Amygdala (tissue), 56 donors: ENCODE results near the gene LNPK.
"Not testable (repeated sequence)": the region's sequence is repeated elsewhere in the genome, so short reads cannot be mapped to it uniquely, and the experiment has no call there.

Experiments used
- DNase-seq, 56 donors: peaks; one replicate each; lab custom pipeline; 2025; lab: John Stamatoyannopoulos, UW

The LNPK gene

DNA sequence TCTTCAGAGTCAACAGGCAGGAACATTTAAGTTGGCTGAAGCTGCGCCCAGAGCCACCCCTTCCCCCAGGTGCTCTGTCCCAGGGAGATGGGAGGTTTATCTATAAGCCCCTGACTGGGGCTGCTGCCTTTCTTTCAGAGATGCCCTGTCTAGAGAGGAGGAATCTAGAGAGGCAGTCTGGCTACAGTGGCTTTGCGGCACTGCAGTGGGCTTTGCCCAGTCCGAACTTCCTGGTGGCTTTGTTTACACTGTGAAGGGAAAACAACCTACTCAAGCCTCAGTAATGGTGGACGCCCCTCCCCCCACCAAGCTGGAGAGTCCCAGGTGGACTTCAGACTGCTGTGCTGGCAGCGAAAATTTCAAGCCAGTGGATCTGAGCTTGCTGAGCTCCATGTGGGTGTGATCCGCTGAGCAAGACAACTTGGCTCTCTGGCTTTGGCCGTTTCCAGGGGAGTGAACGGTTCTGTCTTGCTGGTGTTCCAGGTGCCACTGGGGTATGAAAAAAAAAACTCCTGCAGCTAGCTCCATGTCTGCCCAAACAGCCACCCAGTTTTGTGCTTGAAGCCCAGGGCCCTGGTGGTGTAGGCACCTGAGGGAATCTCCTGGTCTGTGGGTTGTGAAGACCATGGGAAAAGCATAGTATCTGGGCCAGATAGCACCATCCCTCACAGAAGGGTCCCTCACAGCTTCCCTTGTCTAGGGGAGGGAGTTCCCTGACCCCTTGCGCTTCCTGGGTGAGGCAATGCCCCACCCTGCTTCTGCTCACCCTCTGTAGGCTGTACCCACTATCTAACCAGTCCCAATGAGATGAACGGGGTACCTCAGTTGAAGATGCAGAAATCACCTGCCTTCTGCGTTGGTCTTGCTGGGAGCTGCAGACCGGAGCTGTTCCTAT, 88.0 kb downstream of the LNPK start:
- DNase-seq = not testable (repeated sequence)

DNA sequence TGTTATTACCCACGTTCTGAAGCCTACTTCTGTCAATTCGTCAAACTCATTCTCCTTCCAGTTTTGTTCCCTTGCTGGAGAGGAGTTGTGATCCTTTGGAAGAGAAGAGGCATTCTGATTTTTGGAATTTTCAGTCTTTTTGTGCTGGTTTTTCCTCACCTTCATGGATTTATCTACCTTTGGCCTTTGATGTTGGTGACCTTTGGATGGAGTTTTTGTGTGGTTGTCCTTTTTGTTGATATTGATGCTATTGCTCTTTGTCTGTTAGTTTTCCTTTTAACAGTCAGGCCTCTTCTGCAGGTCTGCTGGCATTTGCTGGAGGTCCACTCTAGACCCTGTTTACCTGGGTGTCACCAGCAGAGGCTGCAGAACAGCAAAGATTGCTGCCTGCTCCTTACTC, 88.8 kb downstream of the LNPK start:
- DNase-seq = not testable (repeated sequence)

DNA sequence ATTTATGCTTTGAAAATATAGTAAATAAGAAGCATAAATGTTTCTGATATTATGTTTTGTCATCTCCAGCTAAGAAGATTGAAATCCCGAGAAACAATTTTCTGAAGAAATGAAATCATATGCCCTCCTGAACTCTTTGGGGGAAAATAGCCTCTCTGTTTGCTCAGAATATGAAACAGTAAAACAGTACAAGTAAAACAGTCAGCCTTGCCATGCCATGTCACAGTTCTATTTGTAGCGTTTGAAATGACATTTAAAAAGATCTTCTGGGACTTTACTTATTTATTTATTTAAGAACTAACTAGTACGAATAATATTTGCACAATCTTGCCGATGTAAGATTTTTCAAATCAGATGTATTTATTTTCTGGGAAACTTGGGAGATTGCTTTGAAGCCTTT, 98.0 kb downstream of the LNPK start:
- no peak for DNase-seq

DNA sequence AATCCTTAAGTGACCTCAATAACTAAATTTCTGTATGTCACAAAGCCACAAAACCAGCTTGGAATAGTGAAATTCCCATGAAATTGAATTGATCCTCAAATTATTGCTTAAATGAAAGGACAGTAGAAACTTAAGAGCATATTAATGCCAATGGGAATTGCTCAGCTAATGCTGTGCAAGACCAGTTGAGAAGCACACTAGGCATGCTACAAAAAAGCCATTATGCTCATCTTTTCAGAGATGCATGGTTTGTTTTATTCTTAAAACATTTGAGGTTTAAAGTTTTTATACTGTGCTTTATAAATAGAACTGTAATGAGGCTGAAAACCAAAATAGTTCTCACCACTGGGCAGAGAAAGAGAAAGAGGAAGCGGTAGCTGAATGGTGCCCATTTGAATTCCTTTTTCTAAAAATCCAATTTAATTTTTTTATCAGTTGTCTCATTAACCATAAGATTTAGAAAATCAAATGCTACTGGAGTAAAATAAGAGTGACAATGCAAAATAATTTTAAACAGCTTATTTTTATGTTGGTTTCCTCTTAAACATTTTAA, 98.6 kb downstream of the LNPK start:
- no peak for DNase-seq

DNA sequence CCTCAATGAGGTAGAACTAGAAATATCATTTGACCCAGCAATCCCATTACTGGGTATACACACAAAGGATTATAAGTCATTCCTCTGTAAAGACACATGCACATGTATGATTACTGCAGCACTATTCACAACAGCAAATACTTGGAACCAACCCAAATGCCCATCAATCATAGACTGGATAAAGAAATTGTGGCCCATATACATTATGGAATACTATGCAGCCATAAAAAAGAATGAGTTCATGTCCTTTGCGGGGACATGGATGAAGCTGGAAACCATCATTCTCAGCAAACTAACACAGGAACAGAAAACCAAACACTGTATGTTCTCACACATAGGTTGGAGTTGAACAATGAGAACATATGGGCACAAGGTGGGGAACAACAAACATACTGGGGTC, 106.1 kb downstream of the LNPK start:
- not testable (repeated sequence) for DNase-seq

DNA sequence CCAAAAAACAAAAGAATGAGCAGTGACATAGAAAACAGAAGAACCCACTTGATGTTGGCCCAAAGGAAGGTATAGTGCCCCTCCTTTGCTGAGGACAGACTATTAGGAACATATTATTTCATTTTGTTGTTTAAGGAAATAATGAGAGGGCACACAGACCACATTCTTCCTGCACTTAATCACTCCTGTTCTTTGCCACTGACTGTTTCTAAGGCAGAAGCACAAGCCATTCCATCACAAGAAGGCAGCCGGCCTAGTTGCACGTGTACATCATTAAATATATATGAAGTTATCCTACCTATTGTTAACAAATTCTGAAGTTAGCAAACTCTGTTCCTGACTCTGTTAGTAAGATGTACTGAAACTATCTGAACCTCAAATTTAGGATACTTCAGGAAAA, 110.0 kb downstream of the LNPK start:
- DNase-seq = no peak

DNA sequence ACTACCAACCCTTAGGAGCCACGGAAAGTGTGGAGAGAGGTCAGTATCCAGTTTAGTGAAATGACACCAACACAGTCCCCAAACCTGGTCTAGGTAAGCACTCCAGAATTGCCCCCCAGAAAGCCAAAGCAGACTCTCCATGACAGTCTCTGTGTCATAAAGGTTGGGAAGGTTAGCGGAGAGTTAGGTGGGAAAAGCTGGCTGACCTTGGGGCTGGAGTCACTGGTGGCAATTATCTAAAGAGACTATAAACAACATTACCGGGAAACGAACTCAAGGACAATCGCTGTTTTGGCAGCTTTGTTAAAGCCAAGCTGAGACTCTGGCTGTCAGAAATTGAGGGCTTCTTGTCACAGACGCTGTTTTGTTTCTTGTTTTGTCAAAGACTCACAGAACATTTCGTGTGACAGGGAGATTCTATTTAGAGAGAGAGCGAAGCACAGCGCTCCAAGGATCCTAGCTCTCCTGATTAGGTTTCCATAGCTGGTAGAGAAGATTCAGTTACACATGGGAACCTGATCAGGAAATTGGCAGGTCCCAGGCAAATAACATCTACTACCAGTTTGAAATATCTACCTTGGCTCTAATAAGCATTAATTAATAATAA, 111.3 kb downstream of the LNPK start:
- DNase-seq = no peak

DNA sequence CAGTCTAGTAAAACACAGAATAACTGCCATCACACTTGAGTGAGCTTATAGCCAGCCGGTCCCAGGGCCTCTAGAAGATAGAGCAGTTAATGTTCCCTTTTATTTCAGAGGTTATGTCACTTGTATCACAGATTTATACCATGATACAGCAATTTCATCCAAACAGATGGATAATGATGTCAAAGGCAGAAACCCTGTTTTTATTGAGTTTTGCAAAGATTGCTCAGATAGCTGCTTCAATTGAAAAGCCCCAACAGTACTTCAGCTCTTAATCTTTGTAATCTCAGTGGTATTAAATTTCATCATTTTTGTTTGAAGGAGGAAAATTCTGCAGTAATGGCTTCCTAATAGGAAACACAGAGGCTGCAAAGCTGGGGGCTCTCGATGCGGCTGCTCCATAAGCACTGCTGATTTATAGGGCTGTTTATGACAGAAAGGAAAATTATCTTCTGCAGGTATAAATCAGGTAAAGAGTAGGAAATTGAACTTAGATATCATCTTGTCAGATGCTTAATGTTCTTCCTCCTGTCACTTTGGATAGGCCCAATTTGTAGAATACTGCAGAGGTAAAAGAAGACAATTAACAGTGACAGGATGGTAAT, 112.3 kb downstream of the LNPK start:
- DNase-seq = no peak

DNA sequence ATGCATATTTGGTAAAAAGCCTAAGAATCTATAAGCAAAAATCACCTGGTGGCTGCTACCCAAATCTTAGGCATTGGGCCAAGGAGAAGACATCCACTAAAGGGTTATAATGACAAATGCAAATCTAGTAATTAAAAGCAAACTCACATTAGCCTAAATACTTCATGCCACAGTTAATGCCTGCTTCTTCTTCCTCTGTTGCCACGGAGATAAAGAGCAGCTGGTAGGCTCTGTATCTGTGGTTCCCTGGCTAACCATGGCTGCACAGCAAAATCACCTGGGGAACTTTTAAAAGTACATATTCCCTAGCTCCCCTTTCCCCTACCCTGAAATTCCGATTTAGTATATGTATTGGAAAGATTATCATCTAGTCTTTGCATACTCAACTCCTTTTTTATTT, 114.3 kb downstream of the LNPK start:
- no peak for DNase-seq

DNA sequence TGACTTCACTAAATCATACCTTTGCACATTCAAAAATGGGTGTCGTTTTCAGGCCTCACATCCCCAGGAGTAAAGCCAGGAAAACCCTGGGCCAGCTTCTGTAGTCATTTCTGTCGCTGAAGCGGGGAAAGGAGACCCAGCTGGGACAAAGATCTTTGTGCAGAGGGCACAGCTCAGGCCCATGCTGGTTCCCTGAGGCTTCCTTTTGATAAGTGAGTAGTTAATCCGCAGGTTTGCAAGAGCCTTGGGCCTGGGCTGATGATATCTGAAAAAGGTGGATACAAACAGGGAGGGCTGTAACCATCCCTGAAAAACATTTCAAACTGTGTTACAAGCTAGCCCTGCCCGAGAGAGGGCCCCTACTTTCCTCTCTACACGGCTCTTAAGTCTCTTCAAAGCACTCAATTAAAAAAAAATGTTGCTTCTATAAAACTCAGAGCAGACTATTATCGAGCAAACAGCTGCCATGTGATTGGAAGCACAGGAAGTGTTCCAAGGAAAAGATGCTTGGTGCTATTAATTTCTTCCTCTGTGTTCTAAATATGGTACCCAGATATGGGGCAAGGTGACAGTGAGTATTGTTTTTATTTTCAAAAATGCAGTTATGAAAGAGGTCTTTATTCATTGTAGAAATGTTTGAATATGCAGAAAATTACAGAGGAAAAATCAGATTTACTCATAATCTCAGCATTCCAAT, 117.2 kb downstream of the LNPK start:
- no peak for DNase-seq

DNA sequence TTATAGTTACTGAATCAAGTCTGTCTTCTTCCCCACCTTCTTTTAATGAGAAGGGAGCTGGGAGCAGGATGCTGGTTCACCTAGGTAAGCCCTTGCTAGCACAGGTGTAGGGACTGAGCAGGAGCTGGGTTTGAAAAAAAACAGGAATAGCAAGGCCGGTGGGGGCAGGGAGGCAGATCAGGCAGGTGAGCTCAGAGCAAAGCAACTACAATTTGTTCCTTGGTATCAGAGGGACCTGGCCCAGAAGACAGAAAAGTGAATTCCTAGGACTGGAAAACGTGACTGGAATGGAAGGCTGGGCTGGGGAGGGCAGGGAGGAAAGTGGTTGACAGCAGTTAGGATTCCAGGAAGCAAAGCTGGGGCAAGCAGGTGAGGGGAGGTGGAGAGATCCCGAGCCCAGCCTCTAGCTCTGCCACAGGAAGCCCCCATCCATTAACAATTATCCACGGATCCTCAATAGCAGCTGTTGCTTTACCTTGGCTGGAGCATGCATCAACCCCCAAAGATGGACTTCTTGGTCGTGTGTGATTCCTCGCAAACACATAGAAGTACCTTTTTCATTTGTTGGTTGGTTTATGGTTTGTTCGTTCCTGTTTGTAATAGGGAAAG, 118.4 kb downstream of the LNPK start:
- no peak for DNase-seq

DNA sequence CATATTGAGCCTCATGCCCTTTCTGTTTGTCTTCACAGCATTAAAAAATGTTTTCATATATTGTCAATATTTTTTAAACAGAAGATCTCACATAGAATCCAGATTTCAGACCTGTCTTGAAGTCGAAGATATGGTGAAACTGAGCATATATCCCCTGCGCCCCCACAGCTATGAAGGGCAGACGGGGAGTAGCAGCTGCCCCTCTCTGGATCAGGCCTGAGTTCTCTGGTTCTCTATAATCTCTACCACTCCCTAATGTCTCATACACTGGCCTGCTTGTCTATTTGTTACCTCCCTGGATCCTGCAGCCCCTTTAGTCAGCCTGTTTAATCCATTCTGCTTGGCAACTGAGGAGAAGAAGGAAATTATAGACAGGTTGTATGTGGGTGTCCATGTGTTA, 122.4 kb downstream of the LNPK start:
- no peak for DNase-seq

DNA sequence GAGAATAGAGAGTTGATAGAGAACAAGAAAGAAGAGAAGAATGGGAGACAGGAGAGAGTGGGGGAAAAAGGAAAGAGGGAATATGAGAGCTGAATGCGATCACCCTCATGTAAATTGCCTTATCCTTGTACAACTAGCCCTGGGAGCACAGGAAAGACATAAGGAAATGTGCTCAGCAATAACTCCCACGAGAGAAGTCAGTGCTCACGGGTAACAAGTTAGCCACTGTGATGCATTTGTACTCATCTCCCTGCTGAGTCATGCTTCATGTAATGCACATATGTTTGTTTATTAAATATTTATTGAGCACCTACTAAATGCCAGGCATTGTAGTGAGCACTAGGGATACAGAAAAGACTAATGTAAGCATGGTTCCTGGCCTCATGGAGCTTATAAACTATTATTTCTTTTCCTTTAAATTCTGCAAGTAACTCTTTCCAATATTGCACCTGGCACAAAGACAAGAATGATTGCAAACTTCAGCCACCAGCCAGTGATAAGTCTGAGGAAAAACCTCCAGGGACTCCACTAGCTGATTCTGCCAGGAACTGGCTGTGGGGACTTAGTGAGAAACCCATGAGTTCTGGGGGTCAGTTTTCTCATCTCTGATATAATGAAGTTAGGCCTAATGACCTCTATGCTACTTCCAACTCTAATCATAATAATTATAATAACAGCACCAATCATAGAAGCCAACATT, 124.1 kb downstream of the LNPK start:
- no peak for DNase-seq

DNA sequence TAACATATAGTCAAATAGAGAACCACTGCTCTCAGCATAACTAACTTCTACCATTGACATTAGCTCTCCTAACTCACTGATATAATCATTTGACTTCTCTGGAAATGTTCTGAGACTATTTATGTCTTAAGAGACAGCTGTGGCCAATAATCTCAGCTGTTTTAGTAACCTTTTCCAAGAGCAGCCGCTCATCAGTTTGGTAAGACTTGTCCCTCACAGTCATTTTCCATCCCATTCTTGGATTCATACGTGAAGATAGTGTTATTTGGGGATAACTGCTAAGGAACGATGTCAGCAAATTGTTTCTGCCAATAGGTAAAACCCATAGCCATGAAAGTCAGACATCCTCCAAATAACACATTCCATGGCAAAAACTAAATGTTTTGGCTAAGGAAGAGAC, 127.8 kb downstream of the LNPK start:
- no peak for DNase-seq
